ENCODE measurements around the gene LSM14A.

LSM14A gene

GRCh38 chr19:34255546-34255945, 83.2 kb downstream of the LSM14A start:
- no peak for DNase-seq (ENCODE audit: low read depth in 2 of 2)

GRCh38 chr19:34256835-34257558, 84.7 kb downstream of the LSM14A start:
- no peak for DNase-seq (ENCODE audit: low read depth in 2 of 2)

- no peak for DNase-seq (ENCODE audit: low read depth in 2 of 2)
Measured at GRCh38 chr19:34257559-34257924, 85.2 kb downstream of the LSM14A start.

- DNase-seq (ENCODE audit: low read depth in 2 of 2): no peak
Measured at GRCh38 chr19:34259367-34260095, 87.2 kb downstream of the LSM14A start.

- no peak for DNase-seq (ENCODE audit: low read depth in 2 of 2)
Measured at GRCh38 chr19:34260771-34261173, 88.5 kb downstream of the LSM14A start.

GRCh38 chr19:34261334-34262109, 89.2 kb downstream of the LSM14A start:
- DNase-seq (ENCODE audit: low read depth in 2 of 2): no peak

- DNase-seq (ENCODE audit: low read depth in 2 of 2): no peak
Measured at GRCh38 chr19:34263745-34264237, 91.5 kb downstream of the LSM14A start.

GRCh38 chr19:34265221-34265650, 92.9 kb downstream of the LSM14A start:
- no peak for DNase-seq (ENCODE audit: low read depth in 2 of 2)

- no peak for DNase-seq (ENCODE audit: low read depth in 2 of 2)
Measured at GRCh38 chr19:34269081-34269480, 96.8 kb downstream of the LSM14A start.

- DNase-seq (ENCODE audit: low read depth in 2 of 2): no peak
Measured at GRCh38 chr19:34269489-34269888, 97.2 kb downstream of the LSM14A start.

- peak; percentile 11 to 60 for DNase-seq (ENCODE audit: low read depth in 2 of 2)
Measured at GRCh38 chr19:34269968-34270621, 97.8 kb downstream of the LSM14A start.

- DNase-seq (ENCODE audit: low read depth in 2 of 2): no peak
Measured at GRCh38 chr19:34273121-34273520, 100.8 kb downstream of the LSM14A start.

- no peak for DNase-seq (ENCODE audit: low read depth in 2 of 2)
Measured at GRCh38 chr19:34274284-34274826, 102.1 kb downstream of the LSM14A start.

GRCh38 chr19:34274827-34275625, 102.7 kb downstream of the LSM14A start:
- DNase-seq (ENCODE audit: low read depth in 2 of 2): no peak

- no peak for DNase-seq (ENCODE audit: low read depth in 2 of 2)
Measured at GRCh38 chr19:34275705-34276104, 103.4 kb downstream of the LSM14A start.

GRCh38 chr19:34276614-34277013, 104.3 kb downstream of the LSM14A start:
- DNase-seq (ENCODE audit: low read depth in 2 of 2): no peak

GRCh38 chr19:34277244-34277643, 104.9 kb downstream of the LSM14A start:
- DNase-seq (ENCODE audit: low read depth in 2 of 2): no peak

- DNase-seq (ENCODE audit: low read depth in 2 of 2): no peak
Measured at GRCh38 chr19:34278783-34279182, 106.5 kb downstream of the LSM14A start.

Measured in stimulated activated CD4-positive, alpha-beta T cell treated with anti-CD3 and anti-CD28 coated beads, Interleukin-1b, Interleukin-23, amount 100 ng/mL, for 1 hour (primary cell).